Astrocyte (in vitro differentiated cells and primary cell): ENCODE data around the gene OPCML. TPM values are rescaled to one million over a fixed set of nuclear protein-coding genes. Genes with fewer than 3 reads are reported as not detected.
A peak's percentile ranks its signal among the peaks of the same experiment; 100 is the strongest.

Experiments used
- DNase-seq: peaks from one replicate; pipeline ENCODE4 v3.0.0-alpha.2; 2010; ENCODE audit warnings: low read depth
- FAIRE-seq: peaks from 2 replicates; lab custom pipeline; 2011; peaks lifted over from hg19 to GRCh38; lab: Jason Lieb, UNC
- H2AFZ ChIP-seq: 2 replicates; pipeline ENCODE4 v1.6.0; 2012; ENCODE audit warnings: low read depth, low read length, inconsistent platforms
- H3K27ac ChIP-seq: 2 replicates; pipeline ENCODE4 v1.5.1; 2011; ENCODE audit warnings: low read depth, low read length, inconsistent platforms
- H3K27me3 ChIP-seq: 2 replicates; pipeline ENCODE4 v1.6.0; 2011; ENCODE audit warnings: low read length, inconsistent platforms; ENCODE audit not compliant: insufficient read depth
- H3K36me3 ChIP-seq: 2 replicates; pipeline ENCODE4 v1.5.1; 2011; ENCODE audit warnings: low read length, inconsistent platforms; ENCODE audit not compliant: insufficient read depth
- H3K4me1 ChIP-seq: 2 replicates; pipeline ENCODE4 v1.5.1; 2011; ENCODE audit warnings: low read length, inconsistent platforms; ENCODE audit not compliant: insufficient read depth
- H3K4me2 ChIP-seq: 2 replicates; pipeline ENCODE4 v1.6.0; 2012; ENCODE audit warnings: low read length, inconsistent platforms
- H3K4me3 ChIP-seq: 2 replicates; pipeline ENCODE4 v1.5.1; 2011; ENCODE audit warnings: low read depth, mild to moderate bottlenecking, low read length, inconsistent platforms; ENCODE audit not compliant: insufficient read depth
- H3K79me2 ChIP-seq: 2 replicates; pipeline ENCODE4 v1.6.0; 2012; ENCODE audit warnings: mild to moderate bottlenecking, low read length, inconsistent platforms; ENCODE audit not compliant: insufficient read depth
- H3K9ac ChIP-seq: 2 replicates; pipeline ENCODE4 v1.6.0; 2012; ENCODE audit warnings: mild to moderate bottlenecking, low read length, inconsistent platforms
- H3K9me3 ChIP-seq: 2 replicates; pipeline ENCODE4 v1.5.1; 2012; ENCODE audit warnings: low read depth, mild to moderate bottlenecking, low read length, inconsistent platforms; ENCODE audit not compliant: insufficient read depth
- H4K20me1 ChIP-seq: 2 replicates; pipeline ENCODE4 v1.6.0; 2012; ENCODE audit warnings: low read length, inconsistent platforms; ENCODE audit not compliant: insufficient read depth
- H3K27ac Mint-ChIP-seq: one replicate; pipeline ENCODE4 v1.8.0; 2021; ENCODE audit warnings: mild to moderate bottlenecking, mixed read lengths; ENCODE audit not compliant: unreplicated experiment
- H3K27me3 Mint-ChIP-seq: one replicate; pipeline ENCODE4 v1.8.0; 2021; ENCODE audit warnings: low read depth, mixed read lengths; ENCODE audit not compliant: unreplicated experiment
- H3K36me3 Mint-ChIP-seq: one replicate; pipeline ENCODE4 v1.8.0; 2021; ENCODE audit warnings: low read depth, mixed read lengths; ENCODE audit not compliant: unreplicated experiment
- H3K4me1 Mint-ChIP-seq: one replicate; pipeline ENCODE4 v1.8.0; 2021; ENCODE audit warnings: low read depth, mixed read lengths; ENCODE audit not compliant: unreplicated experiment
- H3K4me3 Mint-ChIP-seq: one replicate; pipeline ENCODE4 v1.8.0; 2021; ENCODE audit warnings: mild to moderate bottlenecking, moderate library complexity, mixed read lengths; ENCODE audit not compliant: unreplicated experiment
- H3K9me3 Mint-ChIP-seq: one replicate; pipeline ENCODE4 v1.8.0; 2021; ENCODE audit warnings: mild to moderate bottlenecking, mixed read lengths; ENCODE audit not compliant: unreplicated experiment
- CTCF ChIP-seq: IDR thresholded peaks from 2 replicates; pipeline ENCODE4 v1.5.1; 2011; ENCODE audit warnings: low read depth, mild to moderate bottlenecking, inconsistent platforms, low read length, moderate library complexity; ENCODE audit not compliant: insufficient read depth
- EZH2 ChIP-seq: IDR thresholded peaks from 2 replicates; pipeline ENCODE4 v1.6.1; 2012; ENCODE audit warnings: mild to moderate bottlenecking, low read length, inconsistent platforms; ENCODE audit not compliant: insufficient read depth
- total RNA-seq: library from RNA; stranded (reverse); gene quantifications from 2 replicates; pipeline ENCODE4 v1.2.1, GENCODE V29; 2021

Gene OPCML
- total RNA-seq, 1 donor from 2014 or later, result 7.9 TPM

DNA sequence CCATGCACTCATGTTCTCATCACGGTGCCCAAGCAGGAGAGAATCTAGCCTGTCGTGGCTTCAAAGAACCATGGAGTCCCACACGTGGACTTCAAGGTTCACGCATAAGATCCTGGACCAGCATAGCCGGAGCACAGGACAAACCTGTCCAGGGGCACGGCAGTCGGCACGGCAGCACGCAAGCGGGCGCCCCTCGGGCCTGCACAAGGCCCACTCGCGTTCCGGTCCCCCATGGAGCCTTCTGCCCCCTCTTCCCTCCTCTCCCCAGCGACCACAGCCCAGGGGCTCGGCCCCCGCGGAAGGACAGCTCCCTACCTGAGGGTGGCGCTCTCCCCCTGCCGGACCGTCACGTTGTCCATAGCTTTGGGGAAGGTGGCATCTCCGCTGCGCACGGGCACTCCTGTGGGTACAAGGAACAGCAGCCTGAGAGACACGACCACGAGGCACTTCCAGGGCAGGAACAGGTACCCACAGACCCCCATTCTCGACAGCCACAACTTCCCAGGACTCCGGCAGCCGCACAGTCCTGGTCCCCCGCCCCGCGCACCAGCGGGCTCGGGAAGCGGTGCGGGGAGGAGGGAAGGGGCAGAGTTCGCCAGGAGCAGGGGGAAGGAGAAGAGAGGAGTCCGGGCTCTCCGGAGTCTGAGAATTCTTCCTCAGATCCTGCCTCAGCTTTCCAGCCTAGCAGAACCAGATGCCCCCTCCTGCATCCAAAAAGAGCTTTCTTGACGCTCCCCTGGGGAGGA lies 589.5 kb downstream of the OPCML start:
- H3K9ac ChIP-seq, result peak overlapping the region; percentile 71
- Mint-ChIP-seq H3K27ac (peak overlapping the region; percentile 34), H3K9me3 (no peaks in the 10 kb centered on the region), H3K27me3 (peaks cover 19% of the 10 kb centered on the region), H3K4me1 (peaks cover 11% of the 10 kb centered on the region), H3K36me3 (no peaks in the 10 kb centered on the region), H3K4me3 (peak overlapping the region; percentile 87)
- H3K4me3 ChIP-seq, result peak overlapping the region; percentile 67
- peaks cover 6% of the 10 kb centered on the region for H3K4me1 ChIP-seq
- no peak overlapping the region for H3K27ac ChIP-seq
- H3K36me3 ChIP-seq, result no peaks in the 10 kb centered on the region
- no peaks in the 10 kb centered on the region for H3K79me2 ChIP-seq
- DNase-seq, result no peak
- no peak for TF ChIP-seq CTCF
- no peak for TF ChIP-seq EZH2
- no peaks in the 10 kb centered on the region for H3K27me3 ChIP-seq
- no peaks in the 10 kb centered on the region for H4K20me1 ChIP-seq
- FAIRE-seq, result no peak
- H2AFZ ChIP-seq, result peak overlapping the region; percentile 85
- peak overlapping the region; percentile 97 for H3K4me2 ChIP-seq
- H3K9me3 ChIP-seq, result no peaks in the 10 kb centered on the region

- no peaks in the 10 kb centered on the region for H3K9me3 ChIP-seq
- Mint-ChIP-seq H3K4me1 (peaks cover 11% of the 10 kb centered on the region), H3K4me3 (peak overlapping the region; percentile 87), H3K27me3 (peaks cover 16% of the 10 kb centered on the region), H3K36me3 (no peaks in the 10 kb centered on the region), H3K27ac (no peak overlapping the region), H3K9me3 (no peaks in the 10 kb centered on the region)
- H3K4me3 ChIP-seq, result no peak overlapping the region
- no peaks in the 10 kb centered on the region for H3K79me2 ChIP-seq
- H4K20me1 ChIP-seq, result no peaks in the 10 kb centered on the region
- FAIRE-seq (no peak), DNase-seq (no peak)
- no peaks in the 10 kb centered on the region for H3K27me3 ChIP-seq
- no peak for TF ChIP-seq CTCF
- TF ChIP-seq EZH2, result no peak
- no peak overlapping the region for H3K27ac ChIP-seq
- peak overlapping the region; percentile 13 for H3K4me2 ChIP-seq
- H3K36me3 ChIP-seq, result no peaks in the 10 kb centered on the region
- no peak overlapping the region for H3K9ac ChIP-seq
- peaks cover 6% of the 10 kb centered on the region for H3K4me1 ChIP-seq
- H2AFZ ChIP-seq, result no peak overlapping the region
Observed at GRCh38 chr11:132941761-132942160, 590.5 kb downstream of the OPCML start.
